ENCODE results near the gene MAML3. TPM values are rescaled to one million over a fixed set of nuclear protein-coding genes. Genes with fewer than 3 reads are reported as not detected.
A peak's percentile ranks its signal among the peaks of the same experiment; 100 is the strongest.

The MAML3 gene
- total RNA-seq, 6 donors from 2014 or later: 9.6 to 31.4 (median 14.5) TPM

GRCh38 chr4:139959396-139959795, 194.6 kb downstream of the MAML3 start:
- no peaks in the 10 kb centered on the region for H3K36me3 ChIP-seq
- no peak overlapping the region for H3K27ac ChIP-seq
- WGBS, 2 donors: 93 to 97% methylated on average over 4 of the region's 4 CpGs
- H3K4me3 ChIP-seq: no peak overlapping the region
- peaks cover 14 to 28% (median 19%) of the 10 kb centered on the region in 4 donors for H3K4me1 ChIP-seq
- no peaks in the 10 kb centered on the region for H3K9me3 ChIP-seq
- DNase-seq: no peak
- no peak for TF ChIP-seq EP300 (IDR thresholded peaks at IDR 0.05)
- no peak for TF ChIP-seq POLR2A (IDR thresholded peaks at IDR 0.05)
- no peak for TF ChIP-seq CTCF (IDR thresholded peaks at IDR 0.05)
- TF ChIP-seq POLR2AphosphoS5 (IDR thresholded peaks at IDR 0.05): no peak
- no peaks in the 10 kb centered on the region for H3K27me3 ChIP-seq
- no peak for ATAC-seq (ENCODE audit: low FRiP score in 2 of 2)

- DNase-seq (no peak), ATAC-seq (ENCODE audit: low FRiP score in 2 of 2) (no peak)
- Histone ChIP-seq H3K27me3 (no peaks in the 10 kb centered on the region), H3K9me3 (no peaks in the 10 kb centered on the region), H3K4me3 (no peak overlapping the region), H3K36me3 (no peaks in the 10 kb centered on the region), H3K4me1 (peaks cover 12 to 29% (median 18%) of the 10 kb centered on the region in 4 donors), H3K27ac (no peak overlapping the region)
- WGBS, 2 donors: 73 to 87% methylated on average over 3 of the region's 3 CpGs
- TF ChIP-seq POLR2AphosphoS5 (IDR thresholded peaks at IDR 0.05): no peak
- no peak for TF ChIP-seq POLR2A (IDR thresholded peaks at IDR 0.05)
- TF ChIP-seq CTCF (IDR thresholded peaks at IDR 0.05): no peak
- no peak for TF ChIP-seq EP300 (IDR thresholded peaks at IDR 0.05)
Observed at GRCh38 chr4:139958739-139959098, 195.3 kb downstream of the MAML3 start.

- H3K27ac ChIP-seq: no peak overlapping the region
- TF ChIP-seq POLR2A (IDR thresholded peaks at IDR 0.05) (no peak), EP300 (IDR thresholded peaks at IDR 0.05) (no peak), POLR2AphosphoS5 (IDR thresholded peaks at IDR 0.05) (no peak), CTCF (IDR thresholded peaks at IDR 0.05) (no peak)
- ATAC-seq (ENCODE audit: low FRiP score in 2 of 2) (no peak), DNase-seq (no peak)
- WGBS, 2 donors: 68 to 78% methylated on average over 4 of the region's 4 CpGs
- H3K36me3 ChIP-seq: no peaks in the 10 kb centered on the region
- no peaks in the 10 kb centered on the region for H3K9me3 ChIP-seq
- H3K4me1 ChIP-seq: peaks cover 12 to 32% (median 20%) of the 10 kb centered on the region in 4 donors
- no peak overlapping the region for H3K4me3 ChIP-seq
- no peaks in the 10 kb centered on the region for H3K27me3 ChIP-seq
Observed at GRCh38 chr4:139957986-139958738, 195.8 kb downstream of the MAML3 start.

- no peak for DNase-seq
- no peaks in the 10 kb centered on the region for H3K9me3 ChIP-seq
- H3K4me1 ChIP-seq: peaks cover 11 to 26% (median 14%) of the 10 kb centered on the region in 4 donors
- TF ChIP-seq POLR2AphosphoS5 (IDR thresholded peaks at IDR 0.05) (no peak), EP300 (IDR thresholded peaks at IDR 0.05) (no peak), POLR2A (IDR thresholded peaks at IDR 0.05) (no peak), CTCF (IDR thresholded peaks at IDR 0.05) (no peak)
- H3K36me3 ChIP-seq: no peaks in the 10 kb centered on the region
- no peaks in the 10 kb centered on the region for H3K27me3 ChIP-seq
- WGBS, 2 donors: 89 to 91% methylated on average over 2 of the region's 2 CpGs
- H3K4me3 ChIP-seq: no peak overlapping the region
- no peak for ATAC-seq (ENCODE audit: low FRiP score in 2 of 2)
- H3K27ac ChIP-seq: peak overlapping the region; percentile 15 to 62 (median 36)
Observed at GRCh38 chr4:139957065-139957464, 196.9 kb downstream of the MAML3 start.

Data from upper lobe of left lung (tissue), 6 donors.